Left ventricle myocardium inferior (tissue), 1 donor: ENCODE data around the gene TMEM237. TPM values are rescaled to one million over a fixed set of nuclear protein-coding genes. Genes with fewer than 3 reads are reported as not detected.

ENCODE experiments used
- DNase-seq: peaks from one replicate; pipeline ENCODE4 v3.0.0-alpha.2; 2020
- H3K27ac ChIP-seq: fragments of 200-600 bp; replicated peaks from 2 replicates; pipeline ENCODE4 v1.8.0; 2021
- H3K27me3 ChIP-seq: fragments of 200-600 bp; 2 replicates; pipeline ENCODE4 v1.8.0; 2021; ENCODE audit warnings: low read depth
- H3K36me3 ChIP-seq: fragments of 200-600 bp; 2 replicates; pipeline ENCODE4 v1.8.0; 2021
- H3K4me1 ChIP-seq: fragments of 200-600 bp; 2 replicates; pipeline ENCODE4 v1.8.0; 2021
- H3K4me3 ChIP-seq: fragments of 200-600 bp; 2 replicates; pipeline ENCODE4 v1.8.0; 2021; ENCODE audit warnings: mild to moderate bottlenecking, moderate library complexity
- H3K9me3 ChIP-seq: fragments of 200-600 bp; replicated peaks from 2 replicates; pipeline ENCODE4 v1.8.0; 2021
- intact Hi-C: fragments of 100-400 bp; cut with micrococcal nuclease; formaldehyde crosslinking; loops from one replicate; pipeline ENCODE4 v1.11.0; 2022
- total RNA-seq: library from RNA; stranded (reverse); fragmentation: NEBNext Ultra II Directional; extraction: Animal tissue kit (Norgen Biotek cat#: 25700); gene quantifications from one replicate; pipeline ENCODE4 v1.2.1, GENCODE V29; 2021
- TF ChIP-seq, protein P1 (sequence below): fragments of 200-600 bp; IDR thresholded peaks from 2 replicates; pipeline ENCODE4 v1.8.0; 2021; ENCODE audit warnings: antibody characterized with exemption, mild to moderate bottlenecking, borderline replicate concordance
- donor health status: DM: no; HTN: yes; CAD: no; lungs with severe emphysema.

The TMEM237 gene
- total RNA-seq, 1 donor from 2014 or later = 18.3 TPM

DNA sequence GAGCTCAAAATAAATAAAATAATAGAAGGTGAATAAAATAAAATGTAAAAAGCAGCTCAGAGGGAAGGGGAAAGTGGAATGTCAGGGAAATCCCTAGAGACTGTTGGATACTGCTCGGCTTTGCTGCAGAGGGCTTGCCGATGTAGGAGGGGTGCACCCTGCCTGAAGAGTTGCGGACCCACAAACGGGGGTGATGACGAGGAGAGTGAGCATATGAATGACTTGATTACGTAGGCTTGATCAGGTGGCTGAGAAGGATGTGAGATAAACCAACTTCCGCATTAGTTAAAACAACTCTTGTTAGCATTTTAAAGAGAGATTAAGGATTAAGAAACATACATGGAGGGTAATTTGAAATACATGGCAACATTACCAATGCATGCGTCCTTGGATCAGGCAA is 21.0 kb upstream of the TMEM237 start:
- Histone ChIP-seq H3K27ac (no peak overlapping the region), H3K4me3 (no peak overlapping the region), H3K9me3 (no peaks in the 10 kb centered on the region), H3K27me3 (no peaks in the 10 kb centered on the region), H3K36me3 (no peaks in the 10 kb centered on the region), H3K4me1 (no peaks in the 10 kb centered on the region)
- intact Hi-C loops = no loop called here
- TF ChIP-seq, protein P1, sequence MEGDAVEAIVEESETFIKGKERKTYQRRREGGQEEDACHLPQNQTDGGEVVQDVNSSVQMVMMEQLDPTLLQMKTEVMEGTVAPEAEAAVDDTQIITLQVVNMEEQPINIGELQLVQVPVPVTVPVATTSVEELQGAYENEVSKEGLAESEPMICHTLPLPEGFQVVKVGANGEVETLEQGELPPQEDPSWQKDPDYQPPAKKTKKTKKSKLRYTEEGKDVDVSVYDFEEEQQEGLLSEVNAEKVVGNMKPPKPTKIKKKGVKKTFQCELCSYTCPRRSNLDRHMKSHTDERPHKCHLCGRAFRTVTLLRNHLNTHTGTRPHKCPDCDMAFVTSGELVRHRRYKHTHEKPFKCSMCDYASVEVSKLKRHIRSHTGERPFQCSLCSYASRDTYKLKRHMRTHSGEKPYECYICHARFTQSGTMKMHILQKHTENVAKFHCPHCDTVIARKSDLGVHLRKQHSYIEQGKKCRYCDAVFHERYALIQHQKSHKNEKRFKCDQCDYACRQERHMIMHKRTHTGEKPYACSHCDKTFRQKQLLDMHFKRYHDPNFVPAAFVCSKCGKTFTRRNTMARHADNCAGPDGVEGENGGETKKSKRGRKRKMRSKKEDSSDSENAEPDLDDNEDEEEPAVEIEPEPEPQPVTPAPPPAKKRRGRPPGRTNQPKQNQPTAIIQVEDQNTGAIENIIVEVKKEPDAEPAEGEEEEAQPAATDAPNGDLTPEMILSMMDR = no peak
- DNase-seq = no peak

DNA sequence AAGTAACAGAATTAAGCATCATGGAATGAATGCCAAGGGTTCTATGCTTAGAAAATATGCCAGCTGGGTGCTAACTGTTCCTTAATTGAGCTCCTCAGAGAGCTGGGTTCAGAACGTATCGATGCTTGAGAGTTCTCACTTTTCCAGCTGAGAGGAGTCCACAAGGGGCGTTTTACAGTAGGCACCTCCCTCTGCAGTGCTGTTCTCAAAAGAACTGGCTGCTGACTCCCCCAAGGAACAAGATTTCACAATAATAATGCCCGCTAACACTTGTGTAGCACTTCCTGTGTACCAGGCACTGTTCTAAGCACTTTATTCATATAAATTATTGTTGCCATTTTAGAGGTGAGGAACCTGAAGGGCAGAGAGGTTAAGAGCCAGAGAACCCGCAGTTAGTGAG is 18.1 kb upstream of the TMEM237 start:
- Histone ChIP-seq H3K36me3 (no peaks in the 10 kb centered on the region), H3K4me3 (no peak overlapping the region), H3K27ac (no peak overlapping the region), H3K4me1 (no peaks in the 10 kb centered on the region), H3K27me3 (no peaks in the 10 kb centered on the region), H3K9me3 (no peaks in the 10 kb centered on the region)
- DNase-seq = no peak
- intact Hi-C loops = no loop called here
- TF ChIP-seq, protein P1 = no peak

DNA sequence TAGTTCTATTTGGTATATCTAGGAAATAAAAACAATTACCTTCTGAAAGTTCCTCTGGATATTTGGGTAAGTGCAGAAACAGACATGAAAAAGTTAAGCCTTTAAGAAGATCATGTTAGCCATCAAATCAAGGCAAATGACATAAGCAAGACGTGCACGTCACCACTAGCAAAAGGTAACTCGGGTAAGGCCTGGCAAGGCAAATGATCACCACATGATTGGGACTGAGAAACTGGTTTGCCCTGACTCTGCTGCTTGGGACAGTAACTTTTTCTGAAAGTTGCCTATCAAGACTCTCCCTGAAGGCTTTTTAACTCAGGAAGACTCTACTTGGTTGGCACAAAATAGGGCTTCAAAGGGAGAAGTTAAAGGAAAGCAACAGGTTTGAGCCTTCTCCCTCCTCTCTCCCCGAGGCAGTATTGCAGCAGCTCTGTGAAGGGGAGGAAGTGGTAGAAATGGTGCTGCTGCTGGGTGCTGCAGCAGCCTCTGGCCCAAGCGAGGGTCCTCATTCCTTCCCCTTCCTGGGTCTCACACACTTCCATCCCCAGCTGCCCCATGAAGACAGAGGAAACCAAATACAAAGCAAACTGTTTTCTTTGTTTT is 17.1 kb upstream of the TMEM237 start:
- H3K4me1 ChIP-seq = no peaks in the 10 kb centered on the region
- H3K9me3 ChIP-seq = no peaks in the 10 kb centered on the region
- intact Hi-C loops = no loop called here
- DNase-seq = no peak
- no peaks in the 10 kb centered on the region for H3K27me3 ChIP-seq
- no peak overlapping the region for H3K27ac ChIP-seq
- H3K36me3 ChIP-seq = no peaks in the 10 kb centered on the region
- H3K4me3 ChIP-seq = no peak overlapping the region
- TF ChIP-seq, protein P1 = no peak

DNA sequence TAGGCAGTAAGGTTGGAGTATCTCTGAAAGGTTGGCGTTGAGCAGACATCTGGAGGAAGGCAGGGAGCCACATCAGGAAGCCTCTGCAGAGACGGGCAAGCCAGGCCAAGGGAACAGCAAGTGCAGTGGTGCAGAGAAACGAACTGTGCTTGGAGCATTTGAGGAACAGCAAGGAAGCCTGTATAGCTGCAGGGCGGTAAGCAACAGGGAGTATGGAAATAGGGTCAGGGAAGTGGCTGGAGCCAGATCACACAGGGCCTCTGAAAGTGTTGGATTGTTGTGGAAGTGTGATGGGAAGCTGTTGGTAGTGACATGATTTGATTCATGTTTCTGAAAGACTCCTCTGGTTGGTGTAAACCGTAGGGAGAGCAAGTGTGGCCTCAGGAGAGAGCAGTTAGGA is 13.4 kb upstream of the TMEM237 start:
- TF ChIP-seq, protein P1 = no peak
- Histone ChIP-seq H3K9me3 (no peaks in the 10 kb centered on the region), H3K4me1 (no peaks in the 10 kb centered on the region), H3K27me3 (no peaks in the 10 kb centered on the region), H3K27ac (no peak overlapping the region), H3K4me3 (no peak overlapping the region), H3K36me3 (no peaks in the 10 kb centered on the region)
- intact Hi-C loops = no loop called here
- no peak for DNase-seq

DNA sequence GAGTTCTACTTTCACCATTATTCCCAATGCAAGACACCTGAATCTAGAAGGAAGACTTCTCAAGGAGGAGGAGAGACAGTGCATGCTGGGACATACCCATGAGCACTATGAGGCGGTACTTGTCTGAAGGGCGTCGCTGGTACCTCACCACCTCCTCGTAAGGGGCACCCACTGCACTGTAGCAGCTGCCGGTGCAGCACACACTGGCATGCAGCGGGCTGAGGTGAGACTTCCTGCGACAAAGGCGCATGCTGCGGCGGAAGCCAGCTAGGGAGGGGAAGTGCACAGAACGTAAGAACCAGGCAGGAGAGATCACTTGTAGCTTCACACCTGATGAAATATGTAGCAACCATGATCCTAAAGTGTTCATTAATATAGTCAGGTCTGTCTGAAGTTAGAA is 12.8 kb upstream of the TMEM237 start:
- intact Hi-C loops = no loop called here
- DNase-seq = no peak
- Histone ChIP-seq H3K27me3 (no peaks in the 10 kb centered on the region), H3K4me3 (no peak overlapping the region), H3K36me3 (no peaks in the 10 kb centered on the region), H3K4me1 (no peaks in the 10 kb centered on the region), H3K27ac (no peak overlapping the region), H3K9me3 (no peaks in the 10 kb centered on the region)
- TF ChIP-seq, protein P1 = no peak
